AG08395 (cell line): ENCODE measurements around the gene NUDT12.
A peak's percentile ranks its signal among the peaks of the same experiment; 100 is the strongest.

Source experiments
- DNase-seq: peaks from one replicate; pipeline ENCODE4 v3.0.0; 2012; ENCODE audit warnings: mixed read lengths, low spot score

Gene NUDT12

DNA sequence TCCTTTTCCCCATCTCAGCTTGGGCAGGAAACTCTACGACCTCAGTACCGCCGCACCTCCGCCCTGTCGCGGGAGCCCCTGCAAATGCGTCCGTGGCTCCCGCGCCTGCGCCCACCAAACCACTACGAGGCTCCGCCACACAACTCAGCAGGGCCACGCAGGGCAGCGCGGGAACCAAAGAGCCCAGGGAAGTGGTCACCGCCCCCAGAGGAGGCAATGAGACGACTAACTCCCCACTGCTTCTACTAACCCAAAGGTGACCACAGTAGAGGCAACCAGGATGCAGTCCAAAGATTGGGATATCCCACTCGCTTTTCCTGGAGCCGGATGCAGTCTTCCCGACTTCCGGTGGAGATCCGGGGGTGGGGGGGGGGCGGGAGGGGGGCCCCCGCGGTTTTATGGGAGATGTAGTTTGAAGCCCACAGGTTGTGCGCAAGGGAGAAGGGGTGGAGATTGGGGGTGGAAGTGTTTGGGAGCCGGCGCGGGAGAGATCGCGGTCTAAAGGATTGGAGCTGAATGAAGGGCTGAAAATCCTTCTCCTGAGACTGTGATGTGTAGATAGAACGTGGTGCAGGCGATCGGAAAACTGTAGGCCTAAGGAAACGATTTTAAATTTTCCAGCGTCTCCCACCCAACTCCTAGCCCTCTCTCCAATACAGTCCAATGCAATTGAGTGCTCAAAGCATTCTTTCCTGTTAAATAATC is at the start of gene NUDT12:
TSS of gene NUDT12 (minus strand) at position 337 of the 705 bp plus-strand sequence. CDS start 2,541 bp downstream, outside the sequence.
- DNase-seq: peak; percentile 93

DNA sequence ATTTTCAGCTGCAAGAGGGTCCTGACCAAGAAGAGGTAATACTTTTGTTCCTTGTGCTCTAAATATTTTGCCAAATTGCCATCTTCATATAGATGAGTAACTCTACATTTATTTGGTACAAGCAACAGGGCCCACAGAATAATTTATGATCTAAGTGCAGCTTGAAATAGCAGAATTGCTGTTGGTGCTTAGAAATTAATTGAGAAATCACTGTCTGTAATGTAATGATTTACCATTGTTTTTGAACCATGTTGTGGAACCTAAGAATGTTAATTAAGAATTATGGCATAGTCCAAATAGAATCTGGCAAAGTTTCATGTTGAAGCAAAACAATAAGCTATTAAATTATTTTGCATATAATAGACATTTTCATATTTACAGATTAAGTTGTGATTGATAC is 44.8 kb upstream of the NUDT12 start:
- no peak for DNase-seq

DNA sequence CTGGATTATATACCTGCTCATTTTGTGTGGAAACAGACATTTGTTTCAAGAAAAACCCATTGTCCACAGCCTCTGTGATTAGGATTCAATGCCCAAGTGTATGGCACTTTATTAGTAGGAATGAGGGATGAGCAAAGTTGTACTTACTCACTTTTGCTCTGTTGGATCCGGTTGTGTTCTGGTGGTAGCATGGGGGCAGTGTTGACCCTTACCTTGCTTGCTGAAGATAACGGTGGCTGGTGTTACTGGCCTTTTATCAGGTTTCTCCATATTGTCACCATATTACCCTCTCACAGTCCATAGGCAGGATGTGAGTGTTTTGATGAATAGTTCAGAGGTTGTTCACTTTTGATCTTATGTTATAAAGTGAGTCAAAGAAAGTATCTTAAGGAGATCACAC is 42.7 kb upstream of the NUDT12 start:
- no peak for DNase-seq

DNA sequence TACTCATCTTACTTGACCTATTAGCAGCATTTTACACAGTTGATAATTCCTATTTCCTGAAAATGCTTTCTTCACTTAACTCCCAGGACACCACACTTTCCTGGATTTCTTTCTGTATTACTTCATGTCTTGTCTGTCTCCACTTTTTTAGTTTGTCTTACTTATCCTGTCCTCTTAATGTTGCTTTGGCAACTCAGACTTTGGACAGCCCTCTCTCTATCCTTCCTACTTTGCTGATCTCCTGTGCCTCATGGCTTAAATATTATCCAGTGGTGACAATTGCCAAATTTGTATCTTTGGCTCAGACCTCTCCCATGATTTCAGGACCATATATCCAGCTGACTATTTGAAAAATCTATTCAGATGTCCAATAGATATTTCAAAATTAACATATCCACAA is 39.8 kb upstream of the NUDT12 start:
- no peak for DNase-seq

DNA sequence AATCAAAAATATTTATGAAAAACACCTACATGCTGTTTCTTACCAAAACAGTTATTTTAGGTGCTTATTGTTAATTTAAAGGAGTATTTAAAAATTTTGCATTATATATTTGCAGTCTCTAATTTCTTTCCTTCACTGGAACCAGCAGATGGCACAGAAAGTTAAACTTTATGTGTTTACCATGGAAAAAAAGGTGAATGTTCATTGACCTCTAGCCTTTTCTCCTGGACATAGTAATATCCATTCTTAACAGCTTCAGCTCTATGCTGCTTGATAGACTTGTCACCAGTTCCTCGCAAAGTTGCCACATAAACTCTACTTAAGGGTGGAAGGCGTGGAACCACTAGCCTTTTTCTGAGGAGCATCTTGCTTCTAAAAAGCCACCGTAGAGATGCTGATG is 38.7 kb upstream of the NUDT12 start:
- no peak for DNase-seq

DNA sequence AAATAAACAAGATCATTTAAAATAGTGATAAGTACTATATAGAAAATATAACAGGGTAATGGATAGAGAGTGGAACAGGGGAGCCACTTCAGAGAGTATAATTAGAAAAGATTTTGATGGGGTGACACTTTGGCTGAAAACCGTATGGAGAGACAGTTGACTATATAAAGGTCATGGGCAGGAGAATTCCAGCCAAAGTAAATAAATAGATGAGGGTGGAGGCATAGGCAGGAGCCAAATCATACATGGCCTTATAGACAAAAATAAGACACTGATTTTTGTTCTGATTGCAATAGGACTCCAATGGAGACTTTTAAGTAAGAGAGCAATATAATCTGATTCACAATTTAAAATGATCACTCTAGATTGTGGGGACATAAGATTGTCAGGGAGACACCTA is 37.5 kb upstream of the NUDT12 start:
- DNase-seq: no peak

DNA sequence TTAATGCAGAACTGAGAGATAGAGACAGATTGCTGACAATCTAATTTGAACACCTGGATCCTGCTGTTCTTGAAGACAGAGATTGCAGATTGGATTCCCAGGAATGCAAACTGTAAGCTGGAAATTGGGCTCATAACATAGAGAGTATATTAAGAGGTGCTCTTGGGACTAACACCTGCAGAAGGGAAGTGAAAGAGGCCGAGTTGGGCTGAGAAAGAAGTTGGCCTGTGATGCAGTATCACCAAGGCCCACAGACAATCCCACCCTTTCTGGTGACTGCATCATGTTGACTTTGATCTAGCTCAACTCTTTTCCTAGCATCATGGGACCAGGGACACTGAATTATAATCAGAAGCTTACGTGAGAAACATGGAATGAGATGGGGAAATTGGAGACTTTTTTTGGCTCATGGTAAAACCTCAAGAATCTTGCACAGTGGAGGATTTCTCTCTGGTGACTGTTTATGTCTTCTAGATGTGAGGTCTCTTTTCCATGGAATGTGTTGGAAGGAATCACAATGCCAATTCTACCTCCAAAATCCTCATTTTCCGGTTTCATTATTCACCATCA is 36.5 kb upstream of the NUDT12 start:
- DNase-seq: peak; percentile 38

DNA sequence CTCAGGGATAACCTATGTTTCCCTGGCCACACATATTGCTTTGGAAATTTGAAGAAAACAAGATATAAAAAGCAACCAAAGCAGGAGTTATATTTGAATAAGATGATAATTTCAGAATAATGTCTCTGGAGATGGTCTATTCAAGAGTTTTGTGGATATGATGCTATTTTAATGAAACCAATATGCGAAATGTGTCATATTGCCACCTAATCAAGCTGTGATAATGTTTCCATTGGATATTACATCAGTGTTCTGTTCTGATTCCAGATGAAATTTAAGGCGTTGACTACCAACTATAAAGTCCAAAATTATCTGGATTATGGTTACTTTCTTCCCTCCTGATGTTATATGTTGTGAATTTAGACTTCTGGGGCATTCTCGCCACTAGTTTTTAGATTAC is 27.6 kb upstream of the NUDT12 start:
- DNase-seq: no peak

DNA sequence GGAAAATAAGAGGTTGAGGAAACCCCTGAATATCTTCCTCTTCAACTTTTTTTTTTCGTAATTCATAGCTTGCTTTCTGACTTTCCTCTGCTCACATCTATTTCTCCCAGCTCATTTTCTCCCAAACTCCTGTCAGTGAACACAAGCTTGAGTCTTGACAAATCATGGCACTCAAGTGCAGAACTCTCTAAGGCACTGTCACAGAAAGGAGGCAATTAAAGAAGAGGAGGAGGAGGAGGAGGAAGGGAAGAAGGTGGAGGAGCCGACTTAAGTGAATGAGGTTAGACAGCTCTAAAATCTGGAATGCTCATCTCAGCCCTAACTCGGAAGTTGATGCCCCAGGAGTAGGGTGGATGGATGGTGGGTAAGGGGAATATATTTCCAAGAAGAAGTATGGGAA is 27.2 kb upstream of the NUDT12 start:
- DNase-seq: no peak

DNA sequence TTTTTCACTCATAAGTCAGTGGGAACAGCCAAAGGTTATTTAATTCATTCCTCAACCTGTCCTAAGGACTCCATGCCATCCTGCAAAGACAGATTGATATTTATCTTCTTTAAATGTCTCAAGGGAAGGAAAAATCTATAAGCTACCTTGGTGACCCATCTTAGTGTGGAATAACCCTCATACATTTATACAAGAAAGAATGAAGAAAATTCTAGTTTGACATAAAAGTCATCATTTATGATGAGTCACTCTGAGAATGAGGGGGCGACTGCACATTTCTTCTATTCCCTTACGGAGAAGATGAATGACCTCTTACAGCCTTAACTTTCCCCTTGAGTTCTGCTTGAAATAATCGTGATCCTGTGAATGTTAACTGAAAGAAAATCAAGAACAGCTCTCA is 26.8 kb upstream of the NUDT12 start:
- DNase-seq: no peak

DNA sequence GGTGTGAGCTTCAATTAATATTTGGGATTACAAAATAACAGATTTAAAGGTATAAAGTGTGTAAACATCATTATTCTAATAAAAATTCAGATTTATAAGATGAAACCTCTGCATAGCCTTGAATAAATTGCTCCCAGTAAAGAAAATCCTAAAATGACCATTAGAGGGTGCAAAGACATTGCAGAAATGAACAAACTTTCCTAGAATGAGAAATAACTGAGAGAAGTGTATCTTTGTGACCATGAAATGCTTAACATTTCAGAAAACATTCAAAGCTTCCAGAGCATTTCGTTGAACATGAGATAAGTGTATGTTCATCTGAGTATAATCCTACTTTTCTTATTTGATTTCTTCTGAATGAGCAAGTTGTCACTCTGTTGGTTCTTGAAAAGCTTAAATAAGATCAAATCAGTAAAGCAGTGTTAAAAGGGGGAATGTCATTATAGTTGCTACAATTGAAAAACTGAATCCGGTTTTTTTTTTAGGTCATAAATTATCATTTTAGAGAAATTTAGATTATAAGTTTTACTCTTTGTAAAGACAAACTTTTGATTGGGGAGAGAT is 24.7 kb upstream of the NUDT12 start:
- peak; percentile 18 for DNase-seq

DNA sequence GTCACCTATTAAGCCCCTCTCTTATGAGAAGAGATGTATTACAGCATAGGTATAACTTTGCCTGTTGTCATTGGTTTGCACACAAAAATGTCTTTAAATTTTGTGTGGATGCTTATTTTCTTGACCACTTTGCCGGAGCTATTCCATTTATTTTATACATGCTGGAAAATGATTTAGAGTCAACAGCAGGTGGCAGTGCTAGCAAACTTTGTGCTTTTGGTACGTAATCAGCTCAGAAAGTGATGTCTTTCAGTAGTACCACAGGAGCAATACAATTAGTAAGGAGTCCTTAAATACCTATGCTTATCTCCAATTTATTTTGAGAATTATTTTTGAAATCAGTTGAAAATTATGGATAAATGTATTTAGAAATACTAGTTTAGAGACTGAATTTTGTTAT is 19.8 kb upstream of the NUDT12 start:
- peak; percentile 31 for DNase-seq

DNA sequence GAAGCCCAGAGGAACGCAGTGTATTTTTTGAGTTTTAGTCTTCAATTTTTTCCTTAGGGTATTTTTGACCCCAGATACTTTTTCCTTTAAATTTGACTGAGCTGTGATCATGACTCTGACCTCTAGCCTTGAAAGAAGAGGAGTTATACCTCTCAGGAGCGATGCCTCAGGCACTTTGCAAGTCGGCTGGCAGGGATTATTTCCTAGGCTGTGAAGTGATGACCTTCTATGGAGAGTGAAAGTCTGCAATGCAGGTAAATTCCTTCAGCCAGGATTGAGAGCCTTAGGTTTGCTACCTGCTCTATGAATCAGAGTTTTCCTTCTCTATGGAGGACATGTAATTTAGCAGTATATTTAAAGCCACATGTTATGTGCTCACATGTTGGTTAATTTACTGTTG is 10.8 kb upstream of the NUDT12 start:
- DNase-seq: no peak

DNA sequence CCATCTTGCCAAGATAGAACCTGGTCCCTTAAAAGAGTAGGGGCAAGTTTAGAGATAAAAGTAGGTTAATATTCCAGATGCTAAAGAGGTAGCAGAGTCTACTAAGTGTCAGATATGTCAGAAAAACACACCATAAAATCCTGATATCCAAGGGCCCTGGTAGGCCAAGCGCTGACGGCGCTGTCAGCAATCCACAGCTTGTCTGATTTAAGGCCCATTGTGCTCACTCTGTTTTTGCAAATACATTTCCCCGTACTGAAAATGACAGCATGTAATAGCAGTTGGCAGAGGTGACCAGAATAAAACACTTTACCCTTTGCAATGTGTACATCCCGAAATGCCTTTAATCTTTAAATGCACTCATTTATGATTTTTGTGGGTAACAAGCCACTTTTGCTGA is 9.9 kb upstream of the NUDT12 start:
- no peak for DNase-seq

DNA sequence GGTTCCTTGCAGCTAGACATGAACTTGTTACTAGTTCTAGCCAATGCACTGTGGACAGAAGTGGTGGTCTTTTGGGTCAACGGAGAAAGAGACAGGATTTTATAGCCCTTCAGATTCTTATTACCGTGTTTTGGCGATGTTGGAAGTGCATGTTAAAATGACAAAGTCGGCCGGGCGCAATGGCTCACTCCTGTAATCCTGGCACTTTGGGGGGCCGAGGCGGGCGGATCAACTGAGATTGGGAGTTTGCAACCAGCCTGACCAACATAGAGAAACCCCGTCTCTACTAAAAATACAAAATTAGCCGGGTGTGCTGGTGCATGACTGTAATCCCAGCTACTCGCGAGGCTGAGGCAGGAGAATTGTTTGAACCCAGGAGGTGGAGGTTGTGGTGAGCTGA is 9.1 kb upstream of the NUDT12 start:
- DNase-seq: no peak

DNA sequence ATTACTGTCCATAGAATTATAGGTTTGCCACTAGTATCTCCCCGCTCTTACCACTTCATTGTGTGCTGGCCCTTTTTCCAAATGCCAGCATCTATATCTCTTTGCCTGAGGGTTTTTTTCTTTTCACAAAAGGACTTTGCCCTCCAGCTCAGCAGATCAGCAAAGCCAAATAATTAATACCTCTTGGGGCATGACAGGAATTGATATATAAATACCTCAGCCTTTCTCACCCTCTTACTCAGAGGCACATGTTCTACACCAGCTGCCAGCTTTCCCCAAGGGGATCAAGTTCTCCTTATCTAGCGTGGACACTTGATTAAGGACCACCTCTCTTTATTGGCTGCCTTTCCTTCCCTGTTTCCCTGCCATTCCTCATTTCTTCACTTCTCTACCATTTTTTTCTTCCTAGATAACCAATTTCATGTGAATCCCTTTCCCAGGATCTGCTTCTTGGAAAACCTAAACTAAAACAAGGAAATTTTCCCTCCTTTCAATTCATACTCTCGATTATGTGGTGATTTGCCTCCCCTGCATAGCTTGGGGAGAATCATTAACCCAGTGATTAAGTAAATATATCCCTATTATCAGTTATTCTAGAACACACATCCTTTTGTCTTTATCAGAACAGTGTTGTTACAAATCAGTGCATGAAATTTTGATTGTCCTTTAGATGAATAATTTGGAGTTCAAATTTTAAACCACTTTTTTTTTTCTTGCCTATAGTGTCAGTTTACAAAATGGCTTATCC is 6.9 kb upstream of the NUDT12 start:
- no peak for DNase-seq

DNA sequence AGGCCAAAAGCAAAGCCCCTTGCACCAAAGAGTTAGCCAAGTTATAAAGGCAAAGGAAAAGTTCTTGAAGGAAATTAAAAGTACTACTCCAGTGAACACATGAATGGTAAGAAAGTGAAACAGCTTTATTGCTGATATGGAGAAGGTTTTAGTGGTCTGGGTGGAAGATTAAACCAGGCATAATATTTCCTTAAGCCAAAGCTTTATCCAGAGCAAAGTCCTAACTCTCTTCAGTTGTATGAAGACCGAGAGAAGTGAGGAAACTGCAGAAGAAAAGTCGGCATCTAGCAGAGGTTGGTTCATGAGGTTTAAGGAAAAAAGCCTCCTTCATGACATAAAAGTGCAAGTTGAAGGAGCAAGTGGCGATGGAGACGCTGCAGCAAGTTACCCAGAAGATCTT is 3.1 kb upstream of the NUDT12 start:
- no peak for DNase-seq

DNA sequence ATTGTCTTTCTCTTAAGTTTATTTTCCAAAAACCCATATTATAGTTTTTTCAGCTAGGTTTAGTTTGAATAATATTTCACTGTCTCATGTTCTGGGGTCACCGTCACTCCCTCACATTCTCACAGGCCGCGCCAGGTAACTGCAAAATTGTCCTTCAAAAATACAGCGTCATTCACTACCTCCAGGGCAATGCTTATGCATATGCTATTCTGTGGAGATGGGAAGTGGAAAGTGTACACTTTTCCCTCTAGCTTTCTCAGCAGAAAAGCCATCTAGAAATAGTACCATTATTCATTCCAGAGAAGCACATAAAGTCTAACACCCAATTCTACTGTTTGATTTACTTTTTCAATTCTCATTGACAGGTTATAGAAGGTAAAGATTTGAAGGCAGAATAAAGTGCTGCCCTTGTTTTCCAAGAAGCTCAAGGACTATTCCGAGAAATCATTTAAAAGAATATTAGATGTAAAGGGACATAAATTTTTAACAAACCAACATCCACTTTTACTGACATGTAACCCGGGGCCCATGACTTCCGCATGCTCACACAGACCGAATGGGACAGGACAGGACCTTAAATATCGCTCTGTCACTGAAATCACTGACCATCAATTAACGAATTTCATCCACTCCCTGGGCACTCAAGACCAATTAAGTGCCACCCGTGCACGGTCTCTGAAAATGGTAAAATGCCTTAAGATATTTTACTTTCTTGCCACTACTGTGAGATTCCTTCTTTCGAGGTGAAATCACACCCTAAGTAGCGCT is 720 bp downstream of the NUDT12 start:
- peak; percentile 7 for DNase-seq

DNA sequence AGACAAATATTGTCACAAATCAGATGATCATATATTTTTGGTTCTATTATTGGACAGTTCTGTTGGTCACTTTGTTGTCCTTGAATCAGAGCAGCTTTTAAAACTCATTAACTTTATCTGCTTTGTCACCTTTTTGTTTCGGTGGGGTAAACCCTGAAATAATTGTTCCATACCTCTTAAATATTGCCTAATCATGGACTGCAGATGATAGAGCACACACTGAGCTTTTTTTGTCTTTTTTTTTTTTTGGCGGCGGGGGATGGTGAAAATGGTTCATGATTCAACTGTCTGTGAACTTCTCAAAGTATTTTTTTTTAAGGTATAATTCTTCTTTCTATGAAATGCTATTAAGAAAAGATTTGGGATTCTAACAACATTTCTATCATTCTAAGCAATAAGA is 1.8 kb downstream of the NUDT12 start:
- DNase-seq: no peak

DNA sequence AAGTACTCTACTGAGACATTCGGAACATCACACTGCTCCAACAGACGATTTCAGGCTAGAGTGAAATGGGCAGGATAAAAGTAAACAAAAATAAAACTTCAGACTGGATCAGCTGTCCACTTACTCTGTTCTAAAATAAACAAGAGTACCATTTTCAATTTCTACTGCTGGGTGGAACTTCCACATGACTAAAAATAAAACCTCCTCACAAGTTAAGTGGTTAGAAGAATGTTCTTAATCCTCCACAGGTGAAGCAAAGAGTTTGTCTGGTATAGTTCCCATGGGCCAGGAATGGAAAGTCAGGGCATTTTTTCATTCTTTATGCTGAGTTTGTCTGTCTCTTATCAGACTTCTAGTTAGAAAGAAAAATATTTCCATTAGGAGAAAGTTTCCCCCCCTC is 15.7 kb downstream of the NUDT12 start:
- no peak for DNase-seq

DNA sequence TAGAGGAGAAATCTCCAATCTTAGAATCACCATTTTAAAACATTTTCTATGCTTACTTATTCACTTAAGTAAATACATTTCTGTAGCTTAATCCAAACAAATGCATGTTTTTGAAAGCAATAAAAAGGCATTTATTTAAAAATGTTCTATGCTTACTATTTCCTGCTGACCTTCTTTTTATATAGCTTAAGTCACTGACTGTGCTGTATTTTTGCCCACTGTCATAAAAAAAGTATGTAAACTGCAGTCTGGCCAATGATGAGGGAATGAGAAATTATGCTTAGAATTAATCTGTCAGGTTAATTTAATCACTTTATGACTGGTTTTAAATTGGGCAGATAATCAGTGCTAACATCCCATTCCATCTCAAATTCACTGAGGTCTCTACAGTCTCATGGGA is 20.1 kb downstream of the NUDT12 start:
- DNase-seq: no peak

DNA sequence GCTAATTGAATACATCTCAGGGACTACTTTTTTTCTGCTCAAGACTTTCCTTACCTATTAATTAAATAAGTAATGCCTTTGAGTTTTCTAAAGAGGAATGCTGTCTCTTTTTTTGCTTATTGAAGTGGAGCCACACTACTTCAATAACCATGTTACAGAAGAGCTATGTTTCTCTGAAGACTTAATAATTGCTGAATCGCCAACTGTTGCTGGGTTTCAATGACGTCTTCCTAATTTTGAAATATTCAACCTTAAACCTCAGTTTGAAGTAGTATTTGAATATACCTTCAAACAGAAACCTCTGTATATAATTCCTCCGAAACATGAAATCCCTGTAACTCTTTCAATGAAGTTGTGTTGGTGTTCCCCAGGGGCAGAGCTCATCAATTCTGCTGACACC is 21.0 kb downstream of the NUDT12 start:
- DNase-seq: no peak
